Retinal pigment epithelial cell (primary cell): ENCODE measurements around the gene PLD5.

Experiments used
- DNase-seq: peaks from one replicate; pipeline ENCODE4 v3.0.0-alpha.2; 2010; ENCODE audit warnings: low read depth
- H3K4me3 ChIP-seq: 2 replicates; pipeline ENCODE4 v1.5.1; 2011; ENCODE audit warnings: mild to moderate bottlenecking, low read length, control low read depth, moderate library complexity
- TF ChIP-seq, protein P1 (sequence below): conservative IDR thresholded peaks from 2 replicates; pipeline ENCODE4 v1.5.1; 2011; ENCODE audit warnings: low read depth, low read length, control low read depth, inconsistent platforms

The PLD5 gene

DNA sequence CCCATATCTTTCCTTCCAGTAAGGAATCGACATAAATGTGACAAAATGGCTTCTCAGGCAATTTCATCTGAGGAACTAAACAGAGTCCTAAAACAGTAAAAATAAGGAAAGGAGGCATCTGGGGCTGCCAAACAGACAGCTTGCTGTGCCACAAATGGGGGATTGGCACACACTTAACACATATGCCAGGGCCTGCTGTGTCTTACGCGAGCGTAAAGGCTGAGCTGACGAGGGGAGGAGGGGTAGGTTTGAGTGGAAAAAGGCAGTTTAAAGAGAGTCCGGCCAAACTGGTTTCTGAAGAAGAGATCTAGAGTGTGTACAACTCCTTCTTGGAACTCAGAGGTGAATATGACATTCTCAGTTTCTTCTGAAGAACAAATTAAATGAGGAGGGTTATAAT is 281.5 kb downstream of the PLD5 start:
- TF ChIP-seq, protein P1, sequence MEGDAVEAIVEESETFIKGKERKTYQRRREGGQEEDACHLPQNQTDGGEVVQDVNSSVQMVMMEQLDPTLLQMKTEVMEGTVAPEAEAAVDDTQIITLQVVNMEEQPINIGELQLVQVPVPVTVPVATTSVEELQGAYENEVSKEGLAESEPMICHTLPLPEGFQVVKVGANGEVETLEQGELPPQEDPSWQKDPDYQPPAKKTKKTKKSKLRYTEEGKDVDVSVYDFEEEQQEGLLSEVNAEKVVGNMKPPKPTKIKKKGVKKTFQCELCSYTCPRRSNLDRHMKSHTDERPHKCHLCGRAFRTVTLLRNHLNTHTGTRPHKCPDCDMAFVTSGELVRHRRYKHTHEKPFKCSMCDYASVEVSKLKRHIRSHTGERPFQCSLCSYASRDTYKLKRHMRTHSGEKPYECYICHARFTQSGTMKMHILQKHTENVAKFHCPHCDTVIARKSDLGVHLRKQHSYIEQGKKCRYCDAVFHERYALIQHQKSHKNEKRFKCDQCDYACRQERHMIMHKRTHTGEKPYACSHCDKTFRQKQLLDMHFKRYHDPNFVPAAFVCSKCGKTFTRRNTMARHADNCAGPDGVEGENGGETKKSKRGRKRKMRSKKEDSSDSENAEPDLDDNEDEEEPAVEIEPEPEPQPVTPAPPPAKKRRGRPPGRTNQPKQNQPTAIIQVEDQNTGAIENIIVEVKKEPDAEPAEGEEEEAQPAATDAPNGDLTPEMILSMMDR = no peak
- no peak for DNase-seq

DNA sequence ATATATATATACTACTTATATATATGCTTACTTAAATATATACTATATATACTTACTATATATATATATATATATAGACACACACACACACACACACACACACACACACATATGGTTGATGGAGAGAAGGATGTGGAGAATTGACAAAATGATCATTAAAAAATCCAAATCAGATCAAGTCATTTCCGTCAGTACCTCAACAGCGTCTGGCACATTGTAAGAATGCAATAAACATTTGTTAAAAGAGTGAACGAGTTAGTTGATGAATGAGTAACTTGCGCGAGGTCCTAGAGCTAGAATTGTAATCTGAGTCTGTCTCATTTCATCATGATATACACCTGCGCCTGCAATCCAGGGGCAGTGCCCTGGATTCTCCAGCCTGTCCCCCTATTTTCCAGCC is 282.6 kb downstream of the PLD5 start:
- TF ChIP-seq, protein P1 = no peak
- H3K4me3 ChIP-seq = no peak overlapping the region
- DNase-seq = no peak

More for the DNA sequence above, 281.5 kb downstream of the PLD5 start:
- no peak overlapping the region for H3K4me3 ChIP-seq

DNA sequence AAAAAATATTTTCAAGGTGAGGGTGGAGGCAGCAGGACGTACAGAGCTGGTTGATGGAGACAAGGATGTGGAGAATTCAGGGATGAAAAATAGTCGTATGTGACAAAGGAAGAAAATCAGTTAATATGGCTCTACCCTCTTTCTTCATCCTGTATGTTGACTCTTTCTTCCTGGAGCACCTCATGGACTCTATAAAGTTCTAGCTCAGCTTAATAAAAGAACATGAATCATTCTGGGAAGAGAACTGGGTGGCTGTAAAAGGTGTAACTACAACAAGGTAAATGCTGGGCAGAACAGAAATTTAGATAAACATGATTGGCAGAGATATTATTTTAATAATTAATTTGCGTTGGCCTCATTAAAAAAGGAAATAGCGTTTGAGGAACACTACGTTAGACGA is 283.8 kb downstream of the PLD5 start:
- DNase-seq = no peak
- no peak overlapping the region for H3K4me3 ChIP-seq
- TF ChIP-seq, protein P1 = no peak

DNA sequence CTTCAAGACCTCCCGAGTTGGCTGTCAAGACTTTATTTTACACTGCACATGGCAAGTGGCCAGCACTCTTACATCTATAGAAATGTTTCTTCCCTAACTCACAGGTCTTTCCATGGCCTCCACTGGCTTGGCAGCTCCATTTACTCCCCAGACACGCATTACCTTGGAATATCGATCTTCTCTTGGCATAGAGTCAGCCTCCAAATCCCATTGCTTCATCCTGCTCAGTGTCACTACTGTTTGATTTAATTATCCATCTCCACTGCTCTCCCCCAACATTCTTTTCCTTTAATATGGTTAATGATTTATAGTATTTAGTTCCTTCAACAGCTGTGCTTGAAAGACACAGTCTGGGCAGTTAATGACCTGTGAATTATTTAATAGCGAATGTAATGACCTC is 284.4 kb downstream of the PLD5 start:
- TF ChIP-seq, protein P1 = no peak
- no peak for DNase-seq
- H3K4me3 ChIP-seq = no peak overlapping the region

DNA sequence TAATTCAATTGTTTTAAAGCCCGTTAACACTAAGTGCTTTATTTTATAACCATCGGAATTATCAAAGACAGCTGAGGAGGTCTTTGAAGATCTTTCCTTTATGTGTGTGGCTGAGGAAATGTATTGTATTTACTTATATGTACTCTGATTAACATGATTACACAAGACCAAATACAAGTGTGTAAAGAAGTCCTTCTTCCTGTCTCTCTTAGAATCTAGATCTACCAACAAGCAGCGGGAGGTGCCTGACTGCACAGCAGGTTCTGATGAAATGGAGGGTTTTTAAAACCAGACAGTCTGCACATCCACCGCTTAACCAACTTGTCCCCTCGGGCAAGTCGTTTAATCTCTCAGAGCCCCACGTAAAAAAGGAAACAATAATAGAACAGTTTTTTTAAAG is 285.1 kb downstream of the PLD5 start:
- H3K4me3 ChIP-seq = no peak overlapping the region
- no peak for DNase-seq
- TF ChIP-seq, protein P1 = no peak

DNA sequence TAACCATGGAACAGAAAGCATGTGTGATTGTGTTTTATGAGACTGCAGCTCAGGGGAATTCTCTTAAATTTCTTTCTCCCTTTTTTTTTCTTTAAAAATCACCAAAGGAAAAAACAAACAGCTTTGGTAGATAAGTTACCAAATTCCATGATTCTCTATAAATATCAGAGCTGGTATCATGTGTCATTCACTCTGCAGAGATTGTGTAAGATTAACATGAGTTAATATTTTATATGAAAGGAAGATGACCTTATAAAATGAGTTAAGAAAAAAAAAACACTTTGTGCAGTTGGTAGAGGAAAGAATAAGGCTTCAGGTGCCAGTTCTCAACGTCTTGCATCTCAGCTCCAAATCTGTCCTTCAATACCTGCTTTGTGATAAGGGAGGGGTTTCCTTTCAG is 287.4 kb downstream of the PLD5 start:
- TF ChIP-seq, protein P1 = no peak
- H3K4me3 ChIP-seq = no peak overlapping the region
- no peak for DNase-seq

DNA sequence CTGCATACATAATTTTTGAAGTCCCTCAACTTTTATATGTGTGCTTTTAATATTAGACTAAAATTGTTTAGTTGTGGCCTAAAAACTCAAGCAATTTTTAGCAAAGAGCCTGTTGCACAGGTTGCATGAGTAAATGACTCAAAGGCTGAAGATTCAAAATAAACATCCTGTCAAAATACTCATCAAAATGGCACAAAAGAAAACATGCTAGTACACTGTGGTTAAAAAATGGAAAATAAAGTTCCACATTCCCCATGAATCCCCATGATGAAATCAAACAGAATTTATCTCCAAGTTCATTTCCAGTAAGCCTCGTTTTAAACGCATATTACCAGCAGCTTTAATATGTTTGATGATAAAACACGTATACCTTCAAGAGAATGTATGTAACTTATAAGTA is 295.5 kb downstream of the PLD5 start:
- no peak for DNase-seq
- H3K4me3 ChIP-seq = no peak overlapping the region
- TF ChIP-seq, protein P1 = no peak
